Measurements from ENCODE around the gene TCF7.
"Not testable (repeated sequence)": the region's sequence is repeated elsewhere in the genome, so short reads cannot be mapped to it uniquely, and the experiment has no call there.

TCF7 gene

DNA sequence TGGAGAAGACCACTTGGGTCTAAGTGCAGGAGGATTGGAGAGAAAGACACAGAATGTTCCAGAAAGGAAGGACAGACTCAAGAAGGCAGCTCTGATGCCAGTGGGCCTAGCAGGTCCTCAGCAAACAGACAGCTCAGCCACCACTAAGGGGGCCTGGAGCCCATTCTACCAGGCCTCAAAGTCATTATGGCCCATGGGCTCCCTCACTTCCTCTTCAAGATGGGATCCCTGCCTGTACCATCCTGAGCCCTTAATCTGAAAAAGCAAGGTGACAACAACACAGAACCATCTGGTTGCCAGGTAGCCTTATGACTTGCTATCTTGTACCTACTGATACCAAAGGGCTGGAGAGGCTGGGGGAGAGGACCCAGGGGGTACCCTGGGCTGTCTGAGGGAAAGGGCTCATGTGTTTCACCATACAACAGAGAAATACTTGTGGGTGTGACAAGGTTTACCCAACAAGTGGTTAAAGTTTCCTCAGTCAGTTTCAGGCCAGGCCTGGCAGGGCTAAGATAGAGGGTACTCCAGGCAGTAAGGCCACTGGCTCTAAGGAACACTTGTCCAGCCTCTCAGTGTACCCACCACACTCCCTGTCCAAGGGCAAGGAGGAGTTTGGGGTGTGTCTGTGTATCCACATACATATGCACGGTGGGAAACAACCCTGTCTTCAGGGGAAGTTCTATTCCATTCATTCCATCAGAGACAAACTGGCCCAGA lies 30.7 kb downstream of the TCF7 start:
- DNase-seq (ENCODE audit: low spot score): no peak

- peak; percentile 76 for DNase-seq (ENCODE audit: low spot score)
These were observed 31.5 kb downstream of the TCF7 start for GRCh38 chr5:134145779-134146581.

DNA sequence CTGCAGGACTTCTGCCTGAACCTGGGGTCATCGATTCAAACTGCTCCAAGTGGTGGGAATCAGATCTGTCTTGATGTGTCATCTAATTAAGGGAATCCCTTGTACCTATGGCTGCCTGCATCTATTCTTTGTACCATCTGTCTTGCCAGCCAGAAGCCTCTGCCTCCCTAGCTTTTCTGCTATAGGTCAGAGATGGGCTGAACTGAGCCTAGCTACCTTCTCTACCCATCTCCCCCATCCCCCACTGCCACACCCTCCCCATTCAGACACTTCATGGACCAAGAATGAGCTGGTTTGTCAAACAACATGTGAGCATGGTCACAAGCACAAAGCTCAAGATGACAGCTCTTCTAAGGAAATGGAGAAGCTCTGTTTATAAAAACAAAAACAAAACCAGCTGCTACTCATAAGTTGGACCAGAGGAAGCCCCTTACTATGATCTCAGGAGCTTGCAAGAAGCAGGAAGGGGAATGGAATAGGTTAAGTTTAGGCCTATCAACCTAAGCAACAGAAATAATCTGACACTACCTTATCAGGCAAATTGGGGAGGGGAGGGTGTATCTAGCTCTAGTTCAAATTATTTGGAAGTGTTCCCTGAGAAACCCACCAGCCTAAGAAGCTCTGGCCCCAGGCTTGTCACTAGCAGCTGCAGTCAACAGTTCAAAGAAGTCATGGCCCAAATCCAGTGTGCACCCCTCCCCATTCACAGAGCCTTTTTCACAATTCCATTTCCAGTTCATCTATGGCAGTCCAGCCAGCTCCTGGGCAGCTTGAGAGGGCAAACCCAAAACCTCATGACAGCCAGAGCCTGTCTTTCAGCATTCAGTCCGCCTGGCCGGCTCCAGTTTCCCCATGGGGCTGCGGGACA lies 32.4 kb downstream of the TCF7 start:
- no peak for DNase-seq (ENCODE audit: low spot score)

GRCh38 chr5:134148316-134148715 lies 33.8 kb downstream of the TCF7 start:
- no peak for DNase-seq (ENCODE audit: low spot score)

GRCh38 chr5:134148986-134149539 lies 34.6 kb downstream of the TCF7 start:
- DNase-seq (ENCODE audit: low spot score): no peak

DNA sequence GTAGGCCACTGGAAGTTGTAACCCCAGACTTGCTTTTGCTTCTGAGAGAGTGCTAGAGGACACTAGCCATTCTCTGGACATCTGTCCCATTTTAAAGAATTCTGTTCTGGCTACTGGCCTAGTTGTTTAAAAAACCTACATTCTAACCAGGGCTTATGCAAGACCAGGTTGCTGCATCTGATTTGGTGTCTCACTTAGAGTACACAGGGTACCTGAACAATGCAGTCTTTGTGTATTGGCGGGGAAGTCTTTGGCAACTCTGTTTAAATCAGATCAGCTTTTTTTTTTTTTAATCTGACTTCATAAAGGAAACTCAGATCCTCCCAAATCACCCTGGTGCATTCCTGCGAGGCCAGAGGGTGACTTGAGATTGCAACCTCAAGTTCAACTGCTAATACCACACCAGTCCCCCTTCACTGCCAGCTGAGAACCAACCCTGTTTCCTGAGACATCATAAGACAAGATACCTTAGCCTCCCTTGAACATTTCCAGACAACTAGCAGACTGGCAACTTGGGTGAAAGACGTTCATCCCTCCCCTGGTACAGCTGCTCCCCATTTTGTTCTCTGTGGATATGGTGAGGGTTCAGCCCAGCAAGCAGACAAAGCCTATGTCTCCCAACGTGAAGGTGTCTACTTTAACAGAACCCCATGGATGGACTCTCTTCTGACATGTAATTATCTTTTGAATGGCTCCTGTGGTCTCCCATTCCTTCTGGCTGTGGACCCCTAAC lies 35.3 kb downstream of the TCF7 start:
- no peak for DNase-seq (ENCODE audit: low spot score)

DNA sequence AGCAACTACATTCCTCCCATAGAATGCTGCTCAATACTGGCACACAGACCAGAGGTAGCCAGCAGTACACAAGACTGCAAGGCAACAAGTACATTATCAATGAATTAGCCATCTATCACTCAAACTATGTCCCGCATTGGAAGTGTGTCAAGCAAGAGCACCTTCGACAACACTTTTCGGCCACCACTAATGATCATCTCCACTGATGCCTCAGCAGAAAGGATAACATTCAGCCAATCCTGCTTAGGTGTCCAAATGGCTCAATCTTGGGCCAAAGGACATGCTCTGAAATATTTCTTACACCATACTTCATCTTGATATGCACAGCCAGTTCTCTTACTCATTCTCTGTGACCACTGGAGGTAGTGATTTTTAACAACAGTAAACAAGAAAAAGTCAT lies 37.2 kb downstream of the TCF7 start:
- DNase-seq (ENCODE audit: low spot score): no peak

DNA sequence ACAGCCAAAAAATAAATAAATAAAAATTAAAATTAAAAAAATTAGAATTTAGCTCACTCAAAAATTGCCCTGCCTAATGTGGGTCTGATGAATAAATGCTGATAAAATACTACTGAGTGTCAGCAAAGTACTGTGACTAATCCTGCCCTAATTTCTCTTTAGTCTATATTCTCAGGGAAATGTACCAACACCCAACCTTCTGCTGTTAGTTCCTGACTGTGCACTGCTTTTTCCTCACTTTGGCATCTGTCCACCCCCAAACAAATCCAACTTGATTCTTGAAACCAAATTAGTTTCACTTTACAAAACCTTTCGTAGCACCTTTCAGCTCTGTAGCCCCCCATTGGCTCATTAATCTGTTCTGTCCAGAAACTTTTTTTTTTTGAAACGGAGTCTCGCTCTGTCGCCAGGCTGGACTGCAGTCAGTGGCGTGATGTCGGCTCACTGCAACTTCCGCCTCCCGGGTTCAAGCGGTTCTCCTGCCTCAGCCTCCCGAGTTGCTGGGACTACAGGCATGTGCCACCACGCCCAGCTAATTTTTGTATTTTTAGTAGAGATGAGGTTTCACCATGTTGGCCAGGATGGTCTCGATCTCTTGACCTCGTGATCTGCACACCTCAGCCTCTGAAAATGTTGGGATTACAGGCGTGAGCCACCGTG lies 37.8 kb downstream of the TCF7 start:
- DNase-seq (ENCODE audit: low spot score): not testable (repeated sequence)

- no peak for DNase-seq (ENCODE audit: low spot score)
These were observed 38.8 kb downstream of the TCF7 start for GRCh38 chr5:134153241-134153640.

- DNase-seq (ENCODE audit: low spot score): no peak
These were observed 39.2 kb downstream of the TCF7 start for GRCh38 chr5:134153657-134154056.

- no peak for DNase-seq (ENCODE audit: low spot score)
These were observed 47.3 kb downstream of the TCF7 start for GRCh38 chr5:134161513-134162395.

GRCh38 chr5:134162592-134162991 lies 48.1 kb downstream of the TCF7 start:
- DNase-seq (ENCODE audit: low spot score): no peak

DNA sequence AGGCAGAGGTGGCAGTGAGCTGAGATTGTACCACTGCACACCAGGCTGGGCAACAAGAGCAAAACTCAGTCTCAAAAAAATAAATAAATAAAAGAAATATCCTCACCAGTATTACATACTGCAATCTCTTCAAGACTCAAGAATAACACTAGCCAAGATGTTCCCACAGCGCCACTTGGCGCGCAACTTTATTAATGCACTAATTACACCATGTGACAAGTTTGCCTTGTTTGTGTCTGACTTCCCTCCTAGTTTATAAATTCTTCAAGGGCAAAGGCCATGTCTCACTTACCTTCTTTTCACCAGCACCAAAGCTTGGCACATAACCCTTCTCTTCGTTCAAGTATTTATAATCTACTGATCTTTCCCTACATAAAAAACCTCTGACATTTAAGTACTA lies 57.5 kb downstream of the TCF7 start:
- DNase-seq (ENCODE audit: low spot score): no peak

DNA sequence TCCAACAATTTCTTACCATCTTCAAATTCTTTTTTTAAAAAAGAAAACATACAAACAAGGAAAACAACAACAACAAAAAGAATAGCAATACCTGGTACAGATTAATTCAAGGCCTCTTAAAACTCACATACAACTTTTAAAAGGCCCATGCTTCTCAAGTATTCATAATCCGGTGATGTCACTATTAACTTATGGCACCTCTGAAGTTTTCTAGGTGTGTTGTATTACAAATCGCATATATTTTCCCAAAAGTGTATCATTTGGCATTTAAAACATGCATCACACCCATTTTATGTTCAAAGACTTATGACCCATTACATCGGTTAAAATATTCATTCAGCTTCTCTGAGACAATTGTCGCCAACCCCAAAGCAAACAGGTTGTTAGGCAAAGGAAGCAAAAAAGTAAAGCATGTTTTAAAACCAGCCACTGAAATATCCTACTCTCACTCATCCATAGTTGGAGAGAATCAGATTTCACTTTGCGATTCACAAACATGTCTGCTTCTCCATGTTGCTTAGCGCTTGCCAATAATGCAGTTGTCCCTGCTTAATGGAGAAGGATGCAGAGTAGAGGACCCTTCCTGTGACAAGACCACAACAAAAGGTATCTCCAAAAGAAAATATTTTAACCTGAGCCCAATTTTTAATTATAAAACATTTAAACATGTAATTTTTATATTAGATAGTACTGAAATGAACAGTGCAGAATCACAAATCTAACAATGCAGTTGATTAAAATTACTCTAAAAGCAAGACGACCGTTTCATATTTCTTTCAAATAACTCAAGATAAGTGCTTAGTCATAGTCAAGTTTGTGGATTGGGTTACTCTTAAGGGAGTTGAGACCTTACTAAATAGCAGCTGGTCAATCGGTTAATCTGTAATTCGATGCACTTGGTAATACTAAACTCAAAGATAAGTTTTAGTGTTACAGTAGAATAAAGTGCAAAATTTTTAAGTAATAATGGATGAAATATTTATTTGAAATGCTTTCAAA lies 60.7 kb downstream of the TCF7 start:
- DNase-seq (ENCODE audit: low spot score): peak; percentile 23

- peak; percentile 19 for DNase-seq (ENCODE audit: low spot score)
These were observed 61.5 kb downstream of the TCF7 start for GRCh38 chr5:134175921-134176510.

DNA sequence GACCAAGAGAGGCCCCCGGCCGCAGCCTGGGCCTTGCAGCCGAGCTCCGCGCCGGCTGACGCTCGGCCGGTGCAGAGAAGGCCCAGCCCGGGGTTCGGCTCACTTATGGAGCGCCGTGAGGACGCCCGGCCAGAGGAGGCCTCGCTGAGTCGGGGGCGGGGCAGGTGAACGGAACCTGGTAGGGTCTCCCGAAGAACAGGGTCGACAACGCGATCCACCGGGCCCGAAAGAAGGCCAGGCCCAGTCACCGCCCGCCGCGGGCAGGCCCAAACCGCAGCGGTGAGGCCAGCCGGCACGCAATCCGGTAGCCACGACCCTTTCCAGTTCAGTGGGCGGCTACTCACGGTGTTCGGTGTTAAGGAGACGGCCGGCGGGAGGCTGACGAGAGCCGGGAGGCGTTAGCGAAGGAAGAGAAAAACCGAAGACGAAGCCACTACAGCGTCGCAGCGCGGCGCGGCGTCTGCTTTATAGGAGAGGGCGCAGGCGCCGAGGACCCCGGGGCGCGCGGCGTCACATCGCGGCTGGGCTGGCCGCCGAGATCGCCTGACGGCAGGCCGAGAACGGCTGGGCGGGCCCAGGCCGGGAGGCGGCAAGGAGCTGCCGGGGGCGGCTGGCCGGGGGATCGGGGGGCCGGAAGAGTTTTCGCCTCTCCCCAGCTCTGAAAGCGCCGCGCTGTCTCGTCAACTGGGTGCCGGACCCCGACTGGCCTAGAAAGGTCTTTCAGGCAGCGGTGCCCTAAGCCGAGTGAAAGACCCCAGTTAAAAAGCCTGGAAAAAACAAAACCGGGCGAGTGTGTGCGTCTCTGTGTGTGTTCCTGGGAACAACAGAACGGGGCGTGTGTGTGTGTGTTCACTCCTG lies 62.3 kb downstream of the TCF7 start, which contains the start of gene SKP1:
Gene SKP1, minus strand, starts transcription at position 440 of the 858 bp plus-strand sequence. CDS start 2,928 bp downstream, outside the sequence.
- DNase-seq (ENCODE audit: low spot score): peak; percentile 77

Data from kidney capillary endothelial cell (primary cell).